Subcutaneous adipose tissue (tissue), 4 donors: Measurements from ENCODE around the gene IPO5. TPM values are rescaled to one million over a fixed set of nuclear protein-coding genes. Genes with fewer than 3 reads are reported as not detected.

Experiments
- total RNA-seq, 4 donors: library from RNA; depleted of rRNA; stranded (reverse); fragments of >200 nt; gene quantifications; one replicate each; pipeline ENCODE4 v1.1.0, GENCODE V29; 2016
- TF ChIP-seq, protein P1 (sequence below): fragments of 450-650 bp; IDR thresholded peaks from one replicate; pipeline ENCODE4 v1.5.1; 2016; ENCODE audit warnings: low read depth, mild to moderate bottlenecking, control low read depth, antibody characterized with exemption, moderate library complexity

Gene IPO5
- total RNA-seq, 4 donors from 2014 or later = 98.8 to 155 (median 142) TPM

DNA sequence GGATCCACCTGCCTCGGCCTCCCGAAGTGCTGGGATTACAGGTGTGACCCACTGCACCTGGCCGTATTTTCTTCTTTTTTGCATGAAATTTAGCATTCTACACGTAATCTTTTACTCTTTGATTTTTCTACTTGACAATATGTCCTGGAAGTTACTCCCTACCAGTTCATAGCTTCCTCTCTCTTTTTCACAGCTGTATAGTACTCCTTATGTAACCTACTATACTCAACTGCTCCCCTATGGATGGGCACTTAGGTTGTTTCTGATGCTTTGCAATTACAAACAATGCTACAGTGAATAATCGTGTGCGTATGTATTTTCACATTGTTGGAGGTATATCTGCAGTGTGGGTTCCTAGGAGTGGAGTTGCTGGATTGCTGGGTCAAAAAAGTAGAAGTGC is 98.9 kb downstream of the IPO5 start:
- TF ChIP-seq, protein P1, sequence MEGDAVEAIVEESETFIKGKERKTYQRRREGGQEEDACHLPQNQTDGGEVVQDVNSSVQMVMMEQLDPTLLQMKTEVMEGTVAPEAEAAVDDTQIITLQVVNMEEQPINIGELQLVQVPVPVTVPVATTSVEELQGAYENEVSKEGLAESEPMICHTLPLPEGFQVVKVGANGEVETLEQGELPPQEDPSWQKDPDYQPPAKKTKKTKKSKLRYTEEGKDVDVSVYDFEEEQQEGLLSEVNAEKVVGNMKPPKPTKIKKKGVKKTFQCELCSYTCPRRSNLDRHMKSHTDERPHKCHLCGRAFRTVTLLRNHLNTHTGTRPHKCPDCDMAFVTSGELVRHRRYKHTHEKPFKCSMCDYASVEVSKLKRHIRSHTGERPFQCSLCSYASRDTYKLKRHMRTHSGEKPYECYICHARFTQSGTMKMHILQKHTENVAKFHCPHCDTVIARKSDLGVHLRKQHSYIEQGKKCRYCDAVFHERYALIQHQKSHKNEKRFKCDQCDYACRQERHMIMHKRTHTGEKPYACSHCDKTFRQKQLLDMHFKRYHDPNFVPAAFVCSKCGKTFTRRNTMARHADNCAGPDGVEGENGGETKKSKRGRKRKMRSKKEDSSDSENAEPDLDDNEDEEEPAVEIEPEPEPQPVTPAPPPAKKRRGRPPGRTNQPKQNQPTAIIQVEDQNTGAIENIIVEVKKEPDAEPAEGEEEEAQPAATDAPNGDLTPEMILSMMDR = no peak

DNA sequence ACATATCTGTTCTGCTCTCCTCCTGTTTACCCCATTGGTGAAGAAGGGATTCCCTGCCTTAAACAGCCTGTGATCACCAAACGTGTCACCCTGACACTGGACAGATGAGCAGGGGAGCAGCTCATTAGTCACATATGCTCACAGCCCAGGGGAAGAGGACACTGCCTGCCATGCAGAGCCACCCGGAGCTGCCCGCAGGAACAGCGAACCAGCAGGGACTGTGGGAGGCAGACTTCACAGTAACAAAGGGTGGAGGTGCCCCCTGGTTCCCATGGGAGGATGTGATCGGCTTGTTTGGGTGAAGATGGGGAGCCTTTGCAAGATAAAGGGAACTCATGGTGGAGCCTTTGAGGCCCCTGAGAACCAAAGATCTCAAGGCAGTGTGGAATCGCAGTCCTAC is 100.8 kb downstream of the IPO5 start:
- TF ChIP-seq, protein P1 = no peak

DNA sequence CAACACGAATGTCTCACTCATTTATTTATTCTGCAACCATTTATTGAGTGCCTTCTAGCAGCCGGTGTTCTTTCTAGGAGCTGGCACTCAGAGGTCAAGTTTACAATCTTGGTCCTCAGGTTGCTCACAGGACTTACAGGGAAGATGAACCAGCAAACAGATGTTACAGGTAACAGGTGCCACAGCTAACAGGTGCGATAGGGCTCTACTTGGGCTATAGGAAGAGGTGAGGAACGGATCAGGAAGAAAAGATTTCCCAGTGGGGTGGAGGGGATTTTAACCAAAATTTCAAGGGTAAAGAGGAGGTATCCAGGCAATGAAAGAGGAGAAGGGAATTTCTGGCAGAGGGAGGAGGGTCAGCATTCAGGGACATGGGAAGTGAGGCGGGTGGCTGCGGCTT is 102.1 kb downstream of the IPO5 start:
- TF ChIP-seq, protein P1 = no peak

DNA sequence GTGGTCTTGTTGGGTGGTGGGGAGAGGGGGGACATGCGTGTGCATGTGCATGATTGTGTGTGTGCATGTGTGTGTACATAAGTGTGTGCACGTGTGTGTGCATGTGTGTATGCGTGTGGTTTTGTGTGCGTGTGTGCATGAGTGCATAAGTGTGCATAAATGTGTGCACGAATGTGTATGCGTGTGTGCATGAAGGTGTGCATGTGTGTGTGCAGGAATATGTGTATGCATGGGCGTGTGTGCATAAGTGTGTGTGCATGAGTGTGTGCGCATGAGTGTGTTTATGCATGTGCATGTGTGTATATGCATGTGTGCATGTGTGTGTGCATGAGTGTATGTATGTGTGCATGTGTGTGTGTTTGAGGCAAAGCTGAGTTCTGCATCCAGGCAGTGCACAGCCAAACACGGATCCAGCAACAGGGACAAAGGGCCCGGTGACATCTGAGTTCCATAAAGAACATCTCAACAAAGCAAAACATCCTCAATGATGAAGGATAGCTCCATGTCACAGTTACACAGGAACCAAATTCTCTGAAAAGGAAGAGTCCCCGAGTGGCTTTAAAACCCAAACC is 103.5 kb downstream of the IPO5 start:
- TF ChIP-seq, protein P1 = no peak

DNA sequence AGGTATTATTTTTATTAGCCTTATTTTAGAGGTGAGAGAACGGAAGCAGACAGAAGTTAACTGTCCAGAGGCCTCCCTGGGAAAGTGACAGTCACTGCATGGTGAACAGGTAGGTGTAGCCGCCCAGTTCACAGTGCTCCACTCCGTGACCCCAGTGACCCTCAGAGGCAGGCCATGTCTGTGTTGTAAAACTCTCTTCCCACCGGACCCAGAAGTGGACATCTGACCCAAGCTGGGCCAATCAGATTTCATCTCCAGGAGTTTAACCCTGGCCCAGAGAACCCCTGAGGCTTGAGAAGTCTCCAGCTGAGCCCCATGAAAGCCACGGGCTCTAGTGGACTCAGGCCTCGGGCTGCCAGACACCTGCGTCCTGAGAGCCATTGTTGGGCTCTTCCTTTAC is 105.8 kb downstream of the IPO5 start:
- TF ChIP-seq, protein P1 = no peak

DNA sequence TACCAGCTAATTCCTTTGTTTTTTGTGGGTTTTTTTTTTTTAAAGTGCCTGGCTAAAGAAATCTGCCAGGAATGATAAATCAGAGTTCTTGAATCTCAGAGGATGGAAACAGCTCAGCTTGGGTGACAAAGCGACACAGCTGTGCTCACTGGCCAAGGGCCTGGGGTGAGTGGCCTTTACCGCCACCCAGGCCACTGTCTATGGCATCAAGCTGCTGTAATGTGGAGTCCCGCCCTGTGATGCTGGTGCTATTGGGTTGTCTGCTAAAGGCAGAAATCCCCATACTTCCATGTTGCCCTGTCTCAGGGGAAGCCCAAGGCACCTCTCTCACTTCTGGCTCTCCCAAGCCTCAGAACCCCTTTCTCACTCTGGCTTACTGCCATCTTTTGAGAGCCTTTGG is 106.8 kb downstream of the IPO5 start:
- TF ChIP-seq, protein P1 = no peak

DNA sequence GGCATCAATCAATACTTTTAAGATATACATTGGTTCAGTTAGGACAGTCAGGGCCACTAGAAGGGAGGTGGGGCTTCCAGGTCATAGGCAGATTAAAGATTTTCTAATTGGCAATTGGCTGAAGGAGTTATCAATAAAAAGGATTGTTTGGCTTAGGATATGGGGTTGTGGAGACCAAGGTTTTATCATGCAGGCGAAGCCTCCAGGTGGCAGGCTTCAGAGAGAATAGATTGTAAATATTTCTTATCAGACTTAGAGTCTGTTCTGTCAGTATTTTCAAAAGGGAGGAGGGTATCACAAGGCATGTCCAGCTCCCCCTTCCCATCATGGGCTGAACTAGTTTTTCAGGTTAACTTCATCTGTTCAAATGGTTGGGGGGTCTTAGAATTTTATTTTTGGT is 112.0 kb downstream of the IPO5 start:
- TF ChIP-seq, protein P1 = no peak
